ENCODE results near the gene EIF2B4. TPM values are rescaled to one million over a fixed set of nuclear protein-coding genes. Genes with fewer than 3 reads are reported as not detected.

EIF2B4 gene
- total and polyA plus RNA-seq, 9 of the 15 experiments (the other 6 are each of a cell fraction or from before 2014, with no cell fraction given), result 29.7 to 80.3 (median 58.9) TPM

- TF ChIP-seq MYC (IDR thresholded peaks at IDR 0.05; ENCODE audit: low read depth, low read length) (peak; percentile 96), MYC (CRISPR knock-in tag; IDR thresholded peaks at IDR 0.05; ENCODE audit: borderline replicate concordance, low read depth) (0 out of 2 replicates have a peak, but pooled peaks have one; percentile 37), ZNF639 (CRISPR knock-in tag; conservative IDR thresholded peaks at IDR 0.05 in 1 of 2, IDR thresholded peaks at IDR 0.05 in 1 of 2) (peak in 1 of 2 experiments; percentile 88; a peak in 2 of 4 replicates), ATF3 (IDR thresholded peaks at IDR 0.05) (no peak; the same call in 1 of the 2 replicates), ATF3 (CRISPR knock-in tag; conservative IDR thresholded peaks at IDR 0.05) (no peak; the same call in 1 of the 2 replicates), ZNF655 (CRISPR knock-in tag; IDR thresholded peaks at IDR 0.05) (no peak), ZFP36 (IDR thresholded peaks at IDR 0.05; ENCODE audit: low read depth, low read length, partially characterized antibody) (peak; percentile 36), DIDO1 (tag; IDR thresholded peaks at IDR 0.05; ENCODE audit: low read depth) (no peak), ZNF717 (CRISPR knock-in tag; IDR thresholded peaks at IDR 0.05) (no peak), PTRF (tag; IDR thresholded peaks at IDR 0.05) (no peak), MEF2A (IDR thresholded peaks at IDR 0.05; ENCODE audit: control insufficient read depth, low read depth, low read length) (no peak), NFE2L1 (tag; IDR thresholded peaks at IDR 0.05; ENCODE audit: borderline replicate concordance, low read depth) (no peak), HMG20A (CRISPR knock-in tag; conservative IDR thresholded peaks at IDR 0.05) (no peak), CUX1 (CRISPR knock-in tag; IDR thresholded peaks at IDR 0.05) (no peak), ARID3A (IDR thresholded peaks at IDR 0.05; ENCODE audit: borderline replicate concordance, low read depth, low read length) (0 out of 2 replicates have a peak, but pooled peaks have one; percentile 45)
Measured at GRCh38 chr2:27370026-27370815, at the start of gene EIF2B4, which contains the start of gene SNX17 (continued).

All from K562 (cell line).